Measurements from ENCODE around the gene EYA3.

The EYA3 gene

GRCh38 chr1:27957655-27958054 is 130.8 kb downstream of the EYA3 start:
- no peak for ATAC-seq
- TF ChIP-seq RARB (CRISPR knock-in tag; IDR thresholded peaks at IDR 0.05): no peak
- no peak for TF ChIP-seq POU6F1 (CRISPR knock-in tag; IDR thresholded peaks at IDR 0.05; ENCODE audit: borderline replicate concordance, low read depth)
- no peak for TF ChIP-seq GLIS3 (CRISPR knock-in tag; IDR thresholded peaks at IDR 0.05)
- no peak for TF ChIP-seq PPARA (CRISPR knock-in tag; IDR thresholded peaks at IDR 0.05; ENCODE audit: borderline replicate concordance)
- TF ChIP-seq TCF4 (CRISPR knock-in tag; IDR thresholded peaks at IDR 0.05; ENCODE audit: borderline replicate concordance): no peak
- TF ChIP-seq ZNF8 (CRISPR knock-in tag; IDR thresholded peaks at IDR 0.05): no peak
- no peak for TF ChIP-seq OSR1 (CRISPR knock-in tag; IDR thresholded peaks at IDR 0.05)
- no peak for TF ChIP-seq ESRRG (CRISPR knock-in tag; IDR thresholded peaks at IDR 0.05)
- no peak for TF ChIP-seq ZNF565 (CRISPR knock-in tag; conservative IDR thresholded peaks at IDR 0.05; ENCODE audit: low read depth)

- no peak for TF ChIP-seq ZNF70 (CRISPR knock-in tag; IDR thresholded peaks at IDR 0.05)
- TF ChIP-seq ISL1 (CRISPR knock-in tag; IDR thresholded peaks at IDR 0.05): no peak
- TF ChIP-seq ZNF8 (CRISPR knock-in tag; IDR thresholded peaks at IDR 0.05): no peak
- TF ChIP-seq TOX (CRISPR knock-in tag; IDR thresholded peaks at IDR 0.05; ENCODE audit: borderline replicate concordance): no peak
- no peak for TF ChIP-seq TCF4 (CRISPR knock-in tag; IDR thresholded peaks at IDR 0.05; ENCODE audit: borderline replicate concordance)
- TF ChIP-seq ZFP30 (CRISPR knock-in tag; IDR thresholded peaks at IDR 0.05): no peak
- no peak for TF ChIP-seq TSHZ2 (CRISPR knock-in tag; IDR thresholded peaks at IDR 0.05)
- no peak for TF ChIP-seq RARB (CRISPR knock-in tag; IDR thresholded peaks at IDR 0.05)
- no peak for TF ChIP-seq POU6F1 (CRISPR knock-in tag; IDR thresholded peaks at IDR 0.05; ENCODE audit: borderline replicate concordance, low read depth)
- TF ChIP-seq ZFP3 (CRISPR knock-in tag; IDR thresholded peaks at IDR 0.05): no peak
- no peak for ATAC-seq
Observed at GRCh38 chr1:27956761-27957160, 131.6 kb downstream of the EYA3 start.

- ATAC-seq: no peak
- TF ChIP-seq SNAI2 (CRISPR knock-in tag; IDR thresholded peaks at IDR 0.05): no peak
- no peak for TF ChIP-seq ESRRG (CRISPR knock-in tag; IDR thresholded peaks at IDR 0.05)
- no peak for TF ChIP-seq CREB5 (CRISPR knock-in tag; IDR thresholded peaks at IDR 0.05; ENCODE audit: low read depth)
- no peak for TF ChIP-seq ZNF70 (CRISPR knock-in tag; IDR thresholded peaks at IDR 0.05)
- TF ChIP-seq BACH2 (CRISPR knock-in tag; IDR thresholded peaks at IDR 0.05; ENCODE audit: borderline replicate concordance): no peak
- no peak for TF ChIP-seq ZFP30 (CRISPR knock-in tag; IDR thresholded peaks at IDR 0.05)
- no peak for TF ChIP-seq TSHZ2 (CRISPR knock-in tag; IDR thresholded peaks at IDR 0.05)
- no peak for TF ChIP-seq CSDC2 (CRISPR knock-in tag; IDR thresholded peaks at IDR 0.05)
- no peak for TF ChIP-seq TOX (CRISPR knock-in tag; IDR thresholded peaks at IDR 0.05; ENCODE audit: borderline replicate concordance)
- TF ChIP-seq TCF4 (CRISPR knock-in tag; IDR thresholded peaks at IDR 0.05; ENCODE audit: borderline replicate concordance): no peak
- no peak for TF ChIP-seq POU6F1 (CRISPR knock-in tag; IDR thresholded peaks at IDR 0.05; ENCODE audit: borderline replicate concordance, low read depth)
- TF ChIP-seq PPARA (CRISPR knock-in tag; IDR thresholded peaks at IDR 0.05; ENCODE audit: borderline replicate concordance): no peak
- no peak for TF ChIP-seq PATZ1 (CRISPR knock-in tag; IDR thresholded peaks at IDR 0.05; ENCODE audit: borderline replicate concordance)
- no peak for TF ChIP-seq ZC3H10 (CRISPR knock-in tag; IDR thresholded peaks at IDR 0.05)
- no peak for TF ChIP-seq ARNTL (CRISPR knock-in tag; IDR thresholded peaks at IDR 0.05; ENCODE audit: borderline replicate concordance, low read depth)
- TF ChIP-seq ZNF565 (CRISPR knock-in tag; conservative IDR thresholded peaks at IDR 0.05; ENCODE audit: low read depth): no peak
Observed at GRCh38 chr1:27955076-27955475, 133.3 kb downstream of the EYA3 start.

Data from SK-N-SH treated with all-trans-retinoic acid at 6 μM for 48 hours (cell line).